Natural killer cell (primary cell): Measurements from ENCODE around the gene LDB2. TPM values are rescaled to one million over a fixed set of nuclear protein-coding genes. Genes with fewer than 3 reads are reported as not detected.

Source experiments
- ATAC-seq, 3 donors: fragments of 150-1000 bp in 2 of 3; fragments of 200-7000 bp in 1 of 3; cut with Tn5 transposase; 1 replicate in 1 of 3; 2 replicates in 2 of 3; pipeline ENCODE4 v1.10.0; 2021; ENCODE audit warnings: mild to moderate bottlenecking in 2 of 3, moderate library complexity in 2 of 3
- DNase-seq, 2 donors: peaks; one replicate each; pipeline versions ENCODE4 v3.0.0 to v3.0.0-alpha.2; 2013 to 2021; ENCODE audit warnings: mixed read lengths in 1 of 2
- H3K27ac ChIP-seq: one replicate; pipeline ENCODE4 v1.5.1; 2013; ENCODE audit warnings: mild to moderate bottlenecking, low read length
- H3K27me3 ChIP-seq: one replicate; pipeline ENCODE4 v1.6.1; 2013; ENCODE audit warnings: low read length; ENCODE audit not compliant: control insufficient read depth, insufficient read depth
- H3K36me3 ChIP-seq: one replicate; pipeline ENCODE4 v1.6.1; 2013; ENCODE audit warnings: low read length; ENCODE audit not compliant: control insufficient read depth, insufficient read depth
- H3K4me1 ChIP-seq: one replicate; pipeline ENCODE4 v1.6.1; 2013; ENCODE audit warnings: low read length; ENCODE audit not compliant: control insufficient read depth, insufficient read depth
- H3K4me3 ChIP-seq: one replicate; pipeline ENCODE4 v1.5.1; 2013; ENCODE audit warnings: low read length
- H3K9me3 ChIP-seq: one replicate; pipeline ENCODE4 v1.6.1; 2013; ENCODE audit warnings: low read length; ENCODE audit not compliant: control insufficient read depth, insufficient read depth
- H3K27ac Mint-ChIP-seq, 2 donors: one replicate each; pipeline ENCODE4 v1.8.0; 2022; ENCODE audit warnings: mild to moderate bottlenecking in 2 of 2, mixed read lengths in 2 of 2, moderate library complexity in 1 of 2
- H3K27me3 Mint-ChIP-seq, 2 donors: one replicate each; pipeline ENCODE4 v1.8.0; 2022; ENCODE audit warnings: low read depth in 2 of 2, mixed read lengths in 2 of 2
- H3K36me3 Mint-ChIP-seq: one replicate; pipeline ENCODE4 v1.8.0; 2022; ENCODE audit warnings: mixed read lengths
- H3K4me1 Mint-ChIP-seq, 2 donors: one replicate each; pipeline ENCODE4 v1.8.0; 2022; ENCODE audit warnings: mixed read lengths in 2 of 2
- H3K4me3 Mint-ChIP-seq: one replicate; pipeline ENCODE4 v1.8.0; 2022; ENCODE audit warnings: mild to moderate bottlenecking, moderate library complexity, mixed read lengths
- H3K9me3 Mint-ChIP-seq, 2 donors: one replicate each; pipeline ENCODE4 v1.8.0; 2022; ENCODE audit warnings: mixed read lengths in 2 of 2
- whole genome bisulfite sequencing: methylation state at CpG from one replicate; pipeline ENCODE4 v1.1.7; 2013; ENCODE audit warnings: missing lambda C conversion rate; ENCODE audit not compliant: insufficient coverage; 5-methylcytosine and 5-hydroxymethylcytosine counted together
- intact Hi-C: fragments of 100-400 bp; cut with micrococcal nuclease; formaldehyde crosslinking; loops from one replicate; pipeline ENCODE4 v1.14.2; 2022
- total RNA-seq, 4 donors: library from RNA; stranded (reverse); fragments of 120-200 nt in 1 of 4; gene quantifications; one replicate each; pipeline versions ENCODE4 v1.2.3 to v1.2.4, GENCODE V29; 2013 to 2022
- TF ChIP-seq, protein P1 (sequence below): fragments of 200-600 bp; IDR thresholded peaks from one replicate; pipeline ENCODE4 v1.8.0; 2022; ENCODE audit warnings: antibody characterized with exemption

LDB2 gene
- total RNA-seq, 3 donors from 2014 or later (not counting 1 experiment from before 2014, with no cell fraction given) = 8.2 to 14.2 (median 13.6) TPM

- Mint-ChIP-seq H3K27me3 (no peaks in the 10 kb centered on the region), H3K4me1 (no peaks in the 10 kb centered on the region), H3K27ac (no peak overlapping the region), H3K36me3 (no peaks in the 10 kb centered on the region), H3K9me3 (no peaks in the 10 kb centered on the region), H3K4me3 (no peak overlapping the region)
- H3K27me3 ChIP-seq = no peaks in the 10 kb centered on the region
- H3K4me3 ChIP-seq = no peak overlapping the region
- no peaks in the 10 kb centered on the region for H3K36me3 ChIP-seq
- H3K27ac ChIP-seq = no peak overlapping the region
- WGBS = 86% methylated on average over 10 of the region's 10 CpGs
- intact Hi-C loops = no loop called here
- ATAC-seq (no peak), DNase-seq (no peak)
- no peaks in the 10 kb centered on the region for H3K4me1 ChIP-seq
- H3K9me3 ChIP-seq = no peaks in the 10 kb centered on the region
- TF ChIP-seq, protein P1, sequence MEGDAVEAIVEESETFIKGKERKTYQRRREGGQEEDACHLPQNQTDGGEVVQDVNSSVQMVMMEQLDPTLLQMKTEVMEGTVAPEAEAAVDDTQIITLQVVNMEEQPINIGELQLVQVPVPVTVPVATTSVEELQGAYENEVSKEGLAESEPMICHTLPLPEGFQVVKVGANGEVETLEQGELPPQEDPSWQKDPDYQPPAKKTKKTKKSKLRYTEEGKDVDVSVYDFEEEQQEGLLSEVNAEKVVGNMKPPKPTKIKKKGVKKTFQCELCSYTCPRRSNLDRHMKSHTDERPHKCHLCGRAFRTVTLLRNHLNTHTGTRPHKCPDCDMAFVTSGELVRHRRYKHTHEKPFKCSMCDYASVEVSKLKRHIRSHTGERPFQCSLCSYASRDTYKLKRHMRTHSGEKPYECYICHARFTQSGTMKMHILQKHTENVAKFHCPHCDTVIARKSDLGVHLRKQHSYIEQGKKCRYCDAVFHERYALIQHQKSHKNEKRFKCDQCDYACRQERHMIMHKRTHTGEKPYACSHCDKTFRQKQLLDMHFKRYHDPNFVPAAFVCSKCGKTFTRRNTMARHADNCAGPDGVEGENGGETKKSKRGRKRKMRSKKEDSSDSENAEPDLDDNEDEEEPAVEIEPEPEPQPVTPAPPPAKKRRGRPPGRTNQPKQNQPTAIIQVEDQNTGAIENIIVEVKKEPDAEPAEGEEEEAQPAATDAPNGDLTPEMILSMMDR = no peak
Measured at GRCh38 chr4:16779028-16779675, 119.3 kb downstream of the LDB2 start.

GRCh38 chr4:16777726-16778125 is 120.7 kb downstream of the LDB2 start:
- H3K36me3 Mint-ChIP-seq = no peaks in the 10 kb centered on the region
- no peaks in the 10 kb centered on the region for H3K9me3 Mint-ChIP-seq

GRCh38 chr4:16775411-16776154 is 122.9 kb downstream of the LDB2 start:
- Mint-ChIP-seq H3K4me1 (no peaks in the 10 kb centered on the region), H3K27ac (no peak overlapping the region), H3K4me3 (no peak overlapping the region), H3K27me3 (no peaks in the 10 kb centered on the region), H3K36me3 (no peaks in the 10 kb centered on the region), H3K9me3 (no peaks in the 10 kb centered on the region)
- no peak overlapping the region for H3K4me3 ChIP-seq
- DNase-seq (no peak), ATAC-seq (no peak)
- 93% methylated on average over 5 of the region's 5 CpGs for WGBS
- intact Hi-C loops = no loop called here
- TF ChIP-seq, protein P1 = no peak
- H3K36me3 ChIP-seq = no peaks in the 10 kb centered on the region
- H3K4me1 ChIP-seq = no peaks in the 10 kb centered on the region
- H3K27me3 ChIP-seq = no peaks in the 10 kb centered on the region
- no peaks in the 10 kb centered on the region for H3K9me3 ChIP-seq
- no peak overlapping the region for H3K27ac ChIP-seq

More at GRCh38 chr4:16777726-16778125, 120.7 kb downstream of the LDB2 start:
- Histone ChIP-seq H3K27me3 (no peaks in the 10 kb centered on the region), H3K27ac (no peak overlapping the region), H3K36me3 (no peaks in the 10 kb centered on the region), H3K4me1 (no peaks in the 10 kb centered on the region), H3K9me3 (no peaks in the 10 kb centered on the region), H3K4me3 (no peak overlapping the region)
- intact Hi-C loops = no loop called here
- DNase-seq = no peak
- no peak for ATAC-seq
- TF ChIP-seq, protein P1 = no peak
- H3K4me3 Mint-ChIP-seq = no peak overlapping the region
- WGBS = 82% methylated on average over 3 of the region's 3 CpGs
- H3K27me3 Mint-ChIP-seq = no peaks in the 10 kb centered on the region
- no peaks in the 10 kb centered on the region for H3K4me1 Mint-ChIP-seq
- H3K27ac Mint-ChIP-seq = no peak overlapping the region
